GM12891 (cell line): ENCODE measurements around the gene LNX2.

Experiments
- DNase-seq: peaks from one replicate; pipeline ENCODE4 v3.0.0; 2011; ENCODE audit warnings: low spot score; ENCODE audit not compliant: insufficient read length
- FAIRE-seq: peaks from 2 replicates; lab custom pipeline; 2011; peaks lifted over from hg19 to GRCh38; lab: Jason Lieb, UNC
- PAX5 ChIP-seq: IDR thresholded peaks from 2 replicates; pipeline ENCODE4 v1.6.1; 2011; ENCODE audit warnings: low read length, moderate library complexity, mild to moderate bottlenecking; ENCODE audit not compliant: insufficient read depth, severe bottlenecking
- POLR2A ChIP-seq: IDR thresholded peaks from 2 replicates; pipeline ENCODE4 v1.6.1; 2011; ENCODE audit warnings: low read depth, low read length, control low read depth
- POLR2AphosphoS5 ChIP-seq: IDR thresholded peaks from 2 replicates; pipeline ENCODE4 v1.6.1; 2011; ENCODE audit warnings: low read depth, low read length, control low read depth
- POU2F2 ChIP-seq: IDR thresholded peaks from 2 replicates; pipeline ENCODE4 v1.6.1; 2011; ENCODE audit warnings: low read depth, mild to moderate bottlenecking, control low read depth, low read length, moderate library complexity
- SPI1 ChIP-seq: IDR thresholded peaks from 2 replicates; pipeline ENCODE4 v1.6.1; 2011; ENCODE audit warnings: low read depth, low read length, control low read depth
- TAF1 ChIP-seq: IDR thresholded peaks from 2 replicates; pipeline ENCODE4 v1.6.1; 2011; ENCODE audit warnings: low read depth, low read length, control low read depth

Gene LNX2

DNA sequence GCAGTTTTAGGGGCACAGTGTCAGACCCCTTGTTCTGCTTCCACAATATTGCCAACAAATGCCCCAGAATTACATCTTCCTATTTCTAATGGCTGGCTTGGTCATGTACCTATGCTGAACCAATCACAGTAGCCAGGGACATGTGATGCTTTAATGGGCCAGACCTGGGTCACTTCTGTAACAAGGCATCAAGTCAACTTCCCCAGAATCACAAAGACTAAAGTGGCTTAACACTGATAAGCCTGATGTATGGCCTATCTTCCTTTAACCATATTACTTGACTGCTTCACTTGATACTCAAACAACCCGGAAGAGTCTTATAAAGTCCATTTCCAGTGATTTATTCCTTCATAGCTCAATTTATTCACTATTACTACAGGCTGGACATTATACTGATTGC, 19.6 kb downstream of the LNX2 start:
- no peak for TF ChIP-seq POLR2AphosphoS5
- no peak for TF ChIP-seq POLR2A
- TF ChIP-seq PAX5: no peak
- DNase-seq (no peak), FAIRE-seq (no peak)

DNA sequence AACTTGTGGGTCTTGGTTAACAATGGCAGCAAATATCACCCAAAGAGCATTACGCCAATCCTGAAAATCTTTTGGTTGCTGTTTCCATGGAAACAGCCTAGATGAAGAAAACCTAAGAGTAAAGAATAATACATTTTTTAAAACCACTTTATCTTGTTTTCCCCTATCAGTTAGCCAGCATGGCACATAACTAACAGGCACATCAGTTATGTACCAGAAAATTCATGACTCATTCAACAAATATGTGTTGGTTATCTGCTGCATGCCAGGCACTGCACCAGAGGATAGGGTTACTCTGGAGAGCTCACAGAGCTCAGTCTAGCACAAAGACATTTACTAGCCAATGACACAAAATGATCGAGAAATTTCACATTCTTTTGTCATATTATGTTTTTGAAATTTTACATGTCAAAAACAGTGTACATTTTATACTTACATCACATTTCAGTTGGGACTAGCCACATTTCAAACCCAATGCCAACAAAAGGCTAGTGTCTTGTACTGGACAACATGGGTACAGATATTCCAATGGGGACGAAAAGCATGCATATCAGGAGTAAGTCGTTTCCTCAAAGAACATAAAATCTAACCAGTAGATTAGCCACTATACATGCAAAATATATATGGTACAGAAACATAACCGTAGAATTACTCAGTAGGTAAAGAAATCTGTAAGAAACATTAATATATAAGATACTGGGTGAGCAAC, 20.3 kb downstream of the LNX2 start:
- DNase-seq (no peak), FAIRE-seq (no peak)
- no peak for TF ChIP-seq POLR2AphosphoS5
- TF ChIP-seq PAX5: no peak
- no peak for TF ChIP-seq POU2F2

- TF ChIP-seq POLR2AphosphoS5 (no peak), POLR2A (no peak), SPI1 (no peak), TAF1 (no peak), PAX5 (no peak), POU2F2 (no peak)
- no peak for FAIRE-seq
These were observed 21.2 kb downstream of the LNX2 start for GRCh38 chr13:27599096-27599495.

GRCh38 chr13:27595055-27595811, 25.1 kb downstream of the LNX2 start:
- no peak for TF ChIP-seq POLR2A
- peak; percentile 74 for TF ChIP-seq SPI1
- FAIRE-seq (peak; percentile 86), DNase-seq (no peak)

More at GRCh38 chr13:27599096-27599495, 21.2 kb downstream of the LNX2 start:
- DNase-seq: no peak

DNA sequence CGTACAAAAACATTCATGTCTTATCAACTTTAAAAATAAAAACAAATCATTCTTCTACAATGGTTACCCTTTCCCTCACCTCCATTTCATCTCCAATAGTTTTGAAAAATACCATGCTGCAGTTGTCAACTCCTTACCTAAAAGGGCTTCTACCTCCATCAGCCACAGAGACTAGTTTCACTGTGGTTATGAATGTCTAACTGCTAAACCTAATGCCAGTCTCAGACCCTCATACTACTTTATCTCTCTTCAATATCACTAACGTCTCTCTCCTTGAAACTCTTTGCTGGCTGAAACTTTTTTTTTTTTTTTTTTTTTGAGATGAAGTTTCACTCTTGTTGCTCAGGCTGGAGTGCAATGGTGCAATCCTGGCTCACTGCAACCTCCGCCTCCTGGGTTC, 27.1 kb downstream of the LNX2 start:
- TF ChIP-seq TAF1 (no peak), SPI1 (no peak), PAX5 (no peak), POU2F2 (no peak), POLR2AphosphoS5 (no peak), POLR2A (no peak)
- FAIRE-seq (peak; percentile 43), DNase-seq (no peak)

- DNase-seq (no peak), FAIRE-seq (peak; percentile 52)
- TF ChIP-seq SPI1 (peak; percentile 70), TAF1 (no peak)
These were observed 27.5 kb downstream of the LNX2 start for GRCh38 chr13:27592865-27593264.

GRCh38 chr13:27588405-27588804, 31.9 kb downstream of the LNX2 start:
- DNase-seq (no peak), FAIRE-seq (no peak)
- TF ChIP-seq SPI1 (no peak), POLR2AphosphoS5 (no peak), POLR2A (no peak), PAX5 (no peak), TAF1 (no peak), POU2F2 (no peak)

DNA sequence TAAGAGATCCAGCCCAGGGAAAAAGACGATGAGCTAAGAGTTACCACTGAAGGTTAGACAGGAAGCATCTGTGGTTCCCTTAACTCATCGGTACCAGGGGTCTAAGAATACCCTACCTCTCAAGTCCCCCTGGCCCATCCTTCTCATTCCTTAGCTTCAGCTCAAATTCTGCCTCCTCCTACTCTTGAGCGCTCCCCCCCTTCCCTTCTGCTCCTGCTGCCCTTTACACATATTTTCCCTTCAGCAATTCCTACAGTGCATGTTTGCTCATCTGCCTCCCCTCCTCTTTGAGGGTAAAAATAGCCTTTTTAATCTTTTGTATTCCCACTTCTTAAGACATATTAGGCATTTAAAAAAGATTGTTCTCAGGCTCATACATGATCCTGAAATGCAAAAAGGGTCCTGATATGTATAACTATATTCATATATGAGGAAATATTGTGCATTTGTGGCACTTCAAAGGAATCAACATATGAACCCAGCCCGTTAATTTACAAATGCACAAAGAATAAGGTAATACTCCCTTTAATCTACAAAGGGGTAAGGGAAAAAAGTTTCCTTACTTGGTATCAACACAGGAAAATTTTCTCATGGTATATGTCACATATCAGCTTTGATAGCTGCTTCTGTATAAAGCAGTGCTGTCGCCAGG, 33.1 kb downstream of the LNX2 start:
- no peak for FAIRE-seq
- TF ChIP-seq TAF1: no peak
- no peak for TF ChIP-seq POLR2AphosphoS5
- no peak for TF ChIP-seq SPI1
- no peak for TF ChIP-seq POLR2A
- no peak for TF ChIP-seq POU2F2
- TF ChIP-seq PAX5: no peak

GRCh38 chr13:27583645-27584044, 36.7 kb downstream of the LNX2 start:
- FAIRE-seq: peak; percentile 16
- no peak for TF ChIP-seq POLR2AphosphoS5
- TF ChIP-seq TAF1: no peak
- TF ChIP-seq POU2F2: no peak
- no peak for TF ChIP-seq SPI1
- no peak for TF ChIP-seq PAX5
- TF ChIP-seq POLR2A: no peak
- DNase-seq: no peak

More for the DNA sequence above, 33.1 kb downstream of the LNX2 start:
- no peak for DNase-seq
